ENCODE results near the gene TPX2.

- TF ChIP-seq CTCF (IDR thresholded peaks at IDR 0.05) (no peak), POLR2A (IDR thresholded peaks at IDR 0.05) (peak; percentile 33 to 58)
These were observed 106.3 kb downstream of the TPX2 start, which contains the start of gene FOXS1 for GRCh38 chr20:31845300-31845863.
